ENCODE measurements around the gene CELF4.
A peak's percentile ranks its signal among the peaks of the same experiment; 100 is the strongest.

The CELF4 gene

GRCh38 chr18:37289423-37289822 lies 276.2 kb downstream of the CELF4 start:
- no peak for DNase-seq (ENCODE audit: low read depth, low spot score)

- DNase-seq (ENCODE audit: low read depth, low spot score) = no peak
Observed at GRCh38 chr18:37287601-37288000, 278.0 kb downstream of the CELF4 start.

DNA sequence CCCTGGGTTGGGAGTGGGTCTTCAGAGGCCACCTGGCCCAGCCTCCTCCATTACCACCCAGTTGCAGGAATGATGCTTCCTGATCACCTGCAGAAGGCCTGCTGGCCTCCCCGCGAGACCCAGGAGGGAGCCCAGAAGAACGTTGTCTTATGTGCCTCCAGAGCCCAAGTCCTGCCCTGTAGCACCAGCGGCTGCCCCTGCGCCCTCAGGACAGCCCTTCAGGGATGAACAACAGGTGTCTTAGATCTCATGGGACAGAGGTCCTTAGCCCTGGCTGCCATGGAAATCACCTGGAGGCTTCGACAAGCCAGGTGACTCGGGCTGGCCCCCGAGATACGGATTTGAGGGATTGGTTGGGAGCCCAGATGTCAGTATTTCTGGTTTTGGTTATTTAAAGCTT lies 278.8 kb downstream of the CELF4 start:
- DNase-seq (ENCODE audit: low read depth, low spot score) = no peak

DNA sequence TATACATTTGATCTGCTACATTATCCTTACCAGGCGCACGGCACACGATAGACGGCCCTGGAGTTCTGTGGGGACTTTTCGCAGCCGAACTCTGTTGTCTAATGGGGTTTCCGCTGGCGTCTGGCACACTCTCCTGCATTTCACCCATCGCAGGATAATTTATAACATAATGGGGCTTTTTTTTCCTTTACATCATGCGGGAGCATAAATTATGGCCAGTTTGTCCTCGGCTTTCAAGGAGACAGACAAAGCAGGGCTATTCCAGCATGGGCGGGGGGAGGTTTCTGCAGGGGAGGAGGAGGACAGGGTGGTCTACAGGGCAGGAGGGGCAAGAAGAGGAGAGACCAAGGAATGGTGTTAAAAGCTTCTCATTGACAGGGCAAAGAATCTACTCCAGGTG lies 279.8 kb downstream of the CELF4 start:
- no peak for DNase-seq (ENCODE audit: low read depth, low spot score)

DNA sequence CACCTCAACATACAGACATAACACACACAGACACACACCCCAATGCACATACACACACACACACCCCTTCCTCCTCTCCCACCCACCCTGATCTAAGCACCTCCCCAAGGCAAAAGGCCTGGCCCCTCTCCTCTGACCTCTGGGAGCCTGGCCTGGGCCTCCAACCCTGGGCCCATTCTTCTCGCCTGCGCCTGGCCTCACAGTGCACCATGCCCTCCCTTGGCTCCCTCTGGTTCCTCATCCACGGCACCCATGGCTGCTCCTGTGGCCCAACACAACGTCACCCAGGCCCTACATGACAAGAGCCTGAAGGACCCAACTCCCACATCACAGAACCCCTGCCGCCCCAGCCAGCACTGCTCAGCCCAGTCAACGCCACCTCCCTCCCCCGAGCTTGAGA lies 281.3 kb downstream of the CELF4 start:
- DNase-seq (ENCODE audit: low read depth, low spot score) = no peak

DNA sequence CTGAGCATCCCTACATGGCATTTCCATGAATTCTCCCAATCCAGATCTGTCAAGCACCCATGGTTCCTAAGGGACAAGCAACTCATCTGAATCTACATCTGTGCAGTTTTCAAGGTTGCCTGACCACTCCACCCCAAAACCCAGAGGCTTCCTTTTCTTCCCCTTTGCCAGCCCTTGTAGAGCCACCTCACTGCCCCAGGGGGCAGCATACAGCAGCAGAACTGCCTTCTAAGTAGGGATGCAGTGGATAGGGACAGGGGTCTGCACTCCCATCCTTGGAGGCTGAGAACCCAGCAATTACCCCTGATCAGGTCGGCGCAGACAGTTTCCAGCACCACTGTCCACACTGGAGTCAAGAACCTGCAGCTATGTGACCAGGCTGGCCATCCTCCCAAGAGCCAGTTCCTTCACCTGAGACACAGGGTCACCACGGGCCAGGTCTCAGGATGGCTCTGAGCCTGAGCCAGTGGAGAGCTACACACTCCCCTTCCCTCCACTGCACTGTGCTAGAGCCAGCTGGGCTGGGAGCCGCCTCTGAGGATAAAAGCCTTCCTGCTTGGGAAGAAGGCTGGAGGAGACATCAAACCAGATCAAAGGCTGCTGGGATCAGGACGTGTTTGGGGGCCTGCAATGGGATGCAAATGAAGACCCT lies 283.1 kb downstream of the CELF4 start:
- peak; percentile 34 for DNase-seq (ENCODE audit: low read depth, low spot score)

DNA sequence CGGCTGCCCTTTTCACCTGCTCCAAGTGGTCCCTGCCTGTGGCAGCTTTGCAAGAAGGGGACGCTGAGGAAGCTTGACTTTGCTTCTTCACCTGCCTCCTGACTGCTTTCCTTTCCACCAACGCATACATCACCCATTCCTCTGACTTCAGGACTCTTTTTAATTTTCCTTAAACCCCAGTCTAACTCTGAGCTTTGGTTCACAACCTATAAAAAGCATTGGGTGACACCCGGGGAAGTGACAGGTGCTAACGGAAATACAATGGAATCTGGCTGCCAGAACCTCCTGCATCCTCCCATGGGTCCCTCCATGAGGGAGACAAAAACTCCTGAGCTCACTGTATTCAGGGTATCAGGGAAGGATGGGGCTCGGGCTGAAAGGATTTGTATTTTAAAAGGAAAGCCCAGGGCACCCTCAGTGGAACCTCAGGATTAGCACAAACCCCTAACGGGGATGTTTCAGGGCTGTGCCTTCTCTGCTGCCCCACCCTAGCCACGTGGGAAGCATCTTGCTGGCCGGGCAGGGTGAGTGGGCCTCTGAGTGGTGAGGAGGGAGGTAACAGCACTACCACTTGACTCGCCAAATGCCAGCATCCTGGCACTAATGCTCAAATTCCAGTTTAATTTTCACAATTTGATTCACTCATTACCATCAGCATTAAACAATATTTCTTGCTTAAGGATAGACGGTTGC lies 284.8 kb downstream of the CELF4 start:
- DNase-seq (ENCODE audit: low read depth, low spot score) = no peak

DNA sequence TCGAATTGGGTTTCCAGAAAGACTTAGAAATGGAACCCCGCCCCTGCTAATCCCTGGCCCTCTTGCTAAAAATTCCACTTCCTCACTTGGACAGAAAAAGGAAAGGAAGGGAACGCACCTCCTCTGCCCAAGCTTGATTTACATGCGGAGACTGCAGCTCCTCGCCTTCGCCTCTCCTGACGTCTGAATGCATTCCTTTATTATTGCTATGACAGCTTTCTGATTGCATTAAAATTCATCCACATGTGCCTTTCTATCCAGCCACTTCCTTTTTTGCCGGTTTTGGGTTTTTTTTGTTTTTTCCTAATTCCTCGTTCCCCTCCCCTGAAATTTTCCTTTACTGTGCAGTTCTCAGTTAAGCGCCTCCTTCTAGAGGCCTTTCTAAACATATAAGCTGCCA lies 287.8 kb downstream of the CELF4 start:
- DNase-seq (ENCODE audit: low read depth, low spot score) = no peak

DNA sequence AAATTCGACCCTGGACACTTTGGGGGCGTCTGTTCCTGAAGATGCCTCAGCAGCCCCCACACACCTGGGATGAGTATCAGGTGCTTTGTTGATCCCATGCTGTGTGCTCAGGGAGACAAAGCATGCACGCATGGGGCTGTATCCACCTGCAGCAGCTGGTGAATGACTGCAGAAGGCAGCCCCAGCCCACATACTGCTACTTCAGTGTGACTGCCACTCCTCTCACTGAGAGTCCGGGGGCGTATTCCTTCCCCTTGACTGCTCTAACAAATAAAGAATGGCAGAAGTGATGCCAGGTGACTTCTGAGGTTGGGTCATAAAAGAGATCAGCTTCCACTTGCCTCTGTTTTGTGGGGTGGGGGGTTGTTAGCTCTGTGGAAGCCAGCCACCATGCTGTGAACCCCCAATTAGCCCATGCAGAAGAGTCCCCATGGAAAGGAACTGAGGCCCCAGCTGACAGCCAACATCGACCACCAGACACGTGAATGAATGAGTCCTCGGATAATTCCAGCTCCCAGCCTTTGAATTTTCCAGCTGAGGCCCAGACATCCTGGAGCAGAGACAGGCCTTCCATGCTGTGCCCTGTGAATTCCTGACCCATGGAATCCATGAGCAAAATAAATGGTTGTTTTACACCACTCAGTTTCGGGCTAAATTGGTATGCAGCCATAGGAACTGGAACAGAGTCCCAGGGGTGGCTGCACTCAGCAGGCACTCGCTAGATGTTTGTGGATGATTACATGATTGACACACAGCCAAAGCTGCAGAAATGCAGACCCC lies 289.3 kb downstream of the CELF4 start:
- no peak for DNase-seq (ENCODE audit: low read depth, low spot score)

DNA sequence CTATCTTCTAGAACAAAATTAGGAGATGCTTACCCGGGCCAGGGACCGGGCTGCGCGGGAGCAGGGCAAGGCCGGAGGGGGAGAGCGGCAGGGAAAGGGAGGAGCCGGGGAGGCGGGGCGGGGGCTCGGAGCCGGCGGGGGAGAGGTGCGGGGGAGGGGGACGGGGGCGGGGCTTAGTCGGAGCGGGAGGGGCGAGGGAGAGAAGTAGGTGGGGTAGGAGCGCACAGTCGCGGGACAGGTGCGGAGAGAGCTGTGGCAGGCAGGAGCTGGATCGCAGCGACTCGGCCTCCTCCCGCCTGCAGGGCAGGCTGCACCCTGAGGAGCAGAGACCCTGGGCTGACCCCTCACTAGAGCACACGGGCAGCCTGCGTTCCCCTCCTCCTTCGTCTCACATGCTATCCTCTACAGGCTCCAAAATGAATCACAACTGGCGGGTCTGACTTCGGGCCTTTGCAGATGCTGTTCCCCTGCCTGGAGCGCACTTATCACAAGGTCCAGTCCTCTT lies 290.3 kb downstream of the CELF4 start:
- no peak for DNase-seq (ENCODE audit: low read depth, low spot score)

DNA sequence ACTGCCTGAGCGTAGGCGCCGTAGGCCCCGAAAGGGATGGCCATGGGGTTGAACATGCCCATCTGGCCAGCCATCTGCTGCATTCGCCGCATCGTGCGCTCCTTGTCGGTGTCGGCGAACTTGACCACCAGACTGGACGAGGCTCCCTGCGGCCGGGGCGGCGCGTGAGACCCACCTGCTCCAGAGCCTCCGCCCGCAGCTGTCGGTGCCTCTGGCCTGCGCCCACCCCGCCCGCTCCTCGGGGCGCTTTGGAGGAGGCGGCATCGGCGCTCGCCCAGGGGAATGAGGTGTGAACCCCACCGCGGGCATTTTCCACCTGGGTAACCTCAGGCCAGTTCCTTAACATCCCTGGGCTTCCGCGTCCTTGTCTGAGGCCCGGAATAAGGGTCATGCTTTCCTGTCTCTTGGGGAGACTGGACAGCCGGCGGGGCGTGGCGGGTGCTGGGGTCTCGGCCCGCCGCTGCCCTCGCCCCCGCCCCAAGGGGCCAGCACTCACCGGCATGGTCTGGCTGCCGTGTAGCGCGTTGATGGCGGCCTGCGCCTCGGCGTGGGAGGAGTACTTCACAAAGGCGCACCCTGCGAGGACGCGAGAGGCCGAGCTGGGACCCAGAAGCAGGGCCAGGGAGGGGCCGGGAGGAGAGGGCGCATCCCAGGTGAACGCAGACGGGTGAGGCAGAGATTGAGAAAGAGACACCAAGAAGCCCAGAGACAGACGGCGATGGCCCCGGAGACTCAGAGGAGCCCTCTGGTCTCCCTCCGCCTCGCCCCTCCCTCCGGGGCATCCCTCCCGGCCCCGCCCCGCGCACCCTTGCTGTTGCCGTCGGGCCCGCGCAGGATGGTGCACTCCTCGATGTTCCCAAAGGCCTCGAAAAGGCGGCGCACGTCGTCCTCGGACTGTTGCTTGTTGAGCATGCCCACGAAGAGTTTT lies 291.0 kb downstream of the CELF4 start:
- no peak for DNase-seq (ENCODE audit: low read depth, low spot score)

DNA sequence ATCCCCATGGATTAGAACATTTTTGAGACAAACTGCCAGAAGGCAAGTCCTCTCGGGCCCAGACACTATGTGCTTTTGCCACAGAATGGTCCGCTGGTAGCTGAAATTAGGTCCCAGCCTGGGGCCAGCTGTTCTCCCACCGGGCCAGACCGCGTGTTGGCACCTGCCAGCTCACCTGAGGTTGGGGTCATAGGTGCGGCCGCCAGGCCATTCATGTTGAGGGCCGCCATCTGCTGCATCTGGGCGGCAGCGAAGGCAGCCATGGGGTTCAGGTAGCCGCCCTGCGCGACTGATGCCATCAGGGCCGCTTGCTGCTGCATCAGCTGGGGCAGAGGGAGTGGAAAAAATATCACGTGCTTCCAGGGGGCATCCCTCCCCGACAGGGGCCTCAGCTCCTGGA lies 292.8 kb downstream of the CELF4 start:
- DNase-seq (ENCODE audit: low read depth, low spot score) = no peak

GRCh38 chr18:37272226-37272625 lies 293.4 kb downstream of the CELF4 start:
- DNase-seq (ENCODE audit: low read depth, low spot score) = no peak

DNA sequence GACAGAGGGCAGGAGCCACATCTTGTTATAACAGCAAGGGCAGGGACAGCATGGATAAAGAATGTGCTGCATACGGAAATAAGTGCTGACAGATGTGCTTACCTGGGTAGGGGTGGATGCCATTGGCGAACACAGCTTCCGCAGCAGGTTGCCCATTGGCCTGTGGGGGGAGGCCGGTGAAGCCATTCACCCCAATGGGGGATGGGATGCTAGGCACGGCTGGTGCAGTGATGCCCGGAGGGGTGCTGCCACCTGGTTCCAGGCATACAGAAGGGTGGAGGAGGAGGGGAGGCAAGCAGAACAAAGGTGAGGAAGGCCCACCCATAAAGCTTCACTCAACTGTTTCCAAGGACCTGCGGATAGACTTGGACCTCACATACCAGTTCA lies 294.9 kb downstream of the CELF4 start:
- DNase-seq (ENCODE audit: low read depth, low spot score) = no peak

DNA sequence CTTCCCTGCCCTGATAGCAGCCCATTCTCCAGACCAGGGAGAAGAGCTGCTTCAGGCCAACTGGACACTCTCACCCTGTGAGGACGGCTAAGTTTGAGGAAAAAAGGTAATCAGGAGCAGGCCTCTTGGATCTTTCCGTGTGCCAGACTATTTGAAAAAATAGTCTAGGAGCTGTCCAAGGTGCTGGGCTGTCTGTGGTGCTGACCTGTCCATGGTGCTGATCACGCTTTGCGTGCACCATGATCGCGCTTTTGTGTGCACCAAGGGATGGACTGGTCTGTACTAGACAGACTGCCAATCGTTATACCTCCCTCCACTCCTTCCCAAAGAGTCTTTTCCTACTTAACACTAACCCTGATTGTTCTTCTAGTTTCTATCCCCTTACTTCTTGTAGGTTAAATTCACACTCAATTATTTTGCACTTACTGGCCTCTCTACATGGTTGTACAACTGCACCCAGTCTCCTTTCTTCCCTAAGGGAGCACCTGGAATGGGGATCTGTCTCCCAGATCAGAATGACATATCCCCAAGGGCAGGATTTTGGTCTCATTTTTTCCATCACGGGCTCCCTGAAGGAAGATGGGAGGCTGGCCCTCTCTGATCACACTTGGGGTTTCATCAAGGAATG lies 295.4 kb downstream of the CELF4 start:
- DNase-seq (ENCODE audit: low read depth, low spot score) = peak; percentile 72

DNA sequence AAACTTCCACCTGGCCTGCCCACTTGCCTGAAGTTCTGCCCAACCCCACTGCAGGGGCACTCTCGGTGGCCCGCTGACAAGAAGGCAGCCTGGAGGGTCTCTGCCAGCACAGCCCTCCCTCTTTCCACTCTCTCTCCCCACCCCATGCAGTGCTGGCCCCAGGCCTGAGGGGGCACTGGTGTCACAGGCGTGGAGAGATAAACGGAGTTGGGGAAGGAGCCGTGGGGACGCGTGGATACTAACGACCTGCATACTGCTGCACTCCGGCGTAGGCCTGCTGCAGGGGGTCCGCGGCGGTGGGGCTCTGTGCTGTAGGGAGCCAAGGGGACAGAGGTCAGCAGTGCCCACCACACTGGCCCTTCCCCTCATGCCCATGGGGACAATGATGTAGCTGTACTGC lies 299.3 kb downstream of the CELF4 start:
- DNase-seq (ENCODE audit: low read depth, low spot score) = no peak

DNA sequence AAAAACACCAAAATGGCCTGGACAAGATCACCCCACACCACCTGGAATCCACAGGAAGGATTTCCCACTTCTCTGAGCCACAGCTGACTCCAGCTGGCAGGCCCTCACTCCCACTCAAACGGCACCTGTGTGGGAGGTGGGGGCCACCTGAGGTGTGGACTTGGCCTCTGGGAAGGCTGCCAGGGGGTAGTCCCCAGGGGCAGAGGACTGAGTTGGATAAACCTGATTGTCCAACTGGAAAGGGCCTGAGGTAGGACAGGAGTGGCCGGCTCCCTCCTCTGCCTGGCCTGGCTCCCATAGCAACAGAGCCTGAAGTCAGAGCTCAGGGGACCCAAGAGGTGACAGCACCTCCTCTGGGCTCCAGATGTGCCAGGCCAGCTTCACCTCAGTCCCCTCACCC lies 300.2 kb downstream of the CELF4 start:
- DNase-seq (ENCODE audit: low read depth, low spot score) = no peak

GRCh38 chr18:37264956-37265355 lies 300.6 kb downstream of the CELF4 start:
- DNase-seq (ENCODE audit: low read depth, low spot score) = no peak

- DNase-seq (ENCODE audit: low read depth, low spot score) = no peak
Observed at GRCh38 chr18:37261988-37262387, 303.6 kb downstream of the CELF4 start.

GRCh38 chr18:37261246-37261840 lies 304.3 kb downstream of the CELF4 start:
- no peak for DNase-seq (ENCODE audit: low read depth, low spot score)

All from ELF-1 (cell line).